ENCODE data around the gene TP63.

- no peak for TF ChIP-seq CTCF (conservative IDR thresholded peaks at IDR 0.05)
- no peak for TF ChIP-seq EZH2 (IDR thresholded peaks at IDR 0.05; ENCODE audit: low read depth)
Measured at GRCh38 chr3:189699885-189700284, 68.7 kb downstream of the TP63 start.

All from PC-9 (cell line).